Measurements from ENCODE around the gene PCCA.
A peak's percentile ranks its signal among the peaks of the same experiment; 100 is the strongest.
"Not testable (repeated sequence)": the region's sequence is repeated elsewhere in the genome, so short reads cannot be mapped to it uniquely, and the experiment has no call there.

The PCCA gene

DNA sequence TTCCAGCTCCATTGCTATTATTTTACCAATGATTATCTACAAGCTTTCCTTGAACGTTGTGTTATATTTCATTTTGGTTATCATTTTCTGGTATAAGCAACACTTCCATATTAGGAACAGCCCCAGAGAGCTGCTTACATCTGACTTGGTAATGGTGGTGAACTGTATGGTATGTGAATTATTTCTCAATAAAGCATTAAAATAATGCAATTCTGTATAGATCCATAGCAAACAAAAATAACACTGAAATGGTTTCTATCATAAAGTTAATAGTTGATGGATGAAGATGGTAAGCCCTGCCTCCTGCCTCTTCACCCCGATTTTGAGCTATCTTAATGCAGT, 472.2 kb downstream of the PCCA start:
- no peak for DNase-seq

DNA sequence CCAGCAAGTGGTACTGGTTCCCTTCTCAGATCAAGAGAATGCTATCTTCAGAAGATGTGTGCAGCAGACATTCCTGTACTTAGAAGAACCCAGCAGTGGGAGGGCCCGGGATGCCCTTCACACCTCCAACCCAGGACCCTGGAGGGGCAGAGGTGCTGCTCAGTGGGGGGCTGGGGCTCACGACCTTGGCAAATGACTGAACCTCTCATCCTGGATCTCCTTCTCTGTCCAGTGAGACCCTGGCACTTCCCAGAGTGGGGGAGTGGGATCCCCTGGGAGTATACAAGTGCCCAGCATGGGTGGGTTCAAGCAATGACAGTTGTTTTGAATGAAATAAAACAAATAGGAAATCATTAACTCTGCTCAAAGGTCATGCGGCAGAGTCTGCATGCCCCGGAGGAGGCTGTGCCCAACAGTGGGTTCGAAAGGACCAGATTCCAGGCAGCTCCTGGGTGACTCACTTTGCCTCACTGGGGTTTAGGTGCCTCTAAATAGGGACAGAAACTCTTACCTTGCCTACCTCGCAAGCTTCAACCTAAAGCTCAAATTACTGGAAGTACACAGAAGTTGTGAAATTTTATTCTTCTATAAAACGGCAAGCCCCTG, 472.8 kb downstream of the PCCA start:
- no peak for DNase-seq

DNA sequence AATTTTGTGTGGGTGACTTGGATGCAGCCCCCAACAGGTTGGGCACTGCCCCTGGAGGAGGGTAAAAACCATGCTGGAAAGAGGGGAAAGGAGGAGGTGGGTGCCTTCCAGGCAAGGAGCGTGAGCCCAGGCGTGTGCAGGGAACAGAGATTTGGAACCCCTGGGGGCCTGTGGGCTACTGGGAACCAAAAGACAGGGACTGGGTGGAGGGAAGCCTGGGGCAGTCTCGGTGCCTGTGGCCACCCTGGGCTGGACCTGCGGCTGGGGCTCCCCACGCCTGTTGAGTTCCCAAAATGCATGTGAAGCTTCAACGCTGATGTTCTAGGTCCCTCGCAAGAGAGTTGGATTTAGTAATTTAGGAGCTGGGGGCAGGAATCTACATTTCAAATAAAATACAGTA, 474.9 kb downstream of the PCCA start:
- DNase-seq = no peak

DNA sequence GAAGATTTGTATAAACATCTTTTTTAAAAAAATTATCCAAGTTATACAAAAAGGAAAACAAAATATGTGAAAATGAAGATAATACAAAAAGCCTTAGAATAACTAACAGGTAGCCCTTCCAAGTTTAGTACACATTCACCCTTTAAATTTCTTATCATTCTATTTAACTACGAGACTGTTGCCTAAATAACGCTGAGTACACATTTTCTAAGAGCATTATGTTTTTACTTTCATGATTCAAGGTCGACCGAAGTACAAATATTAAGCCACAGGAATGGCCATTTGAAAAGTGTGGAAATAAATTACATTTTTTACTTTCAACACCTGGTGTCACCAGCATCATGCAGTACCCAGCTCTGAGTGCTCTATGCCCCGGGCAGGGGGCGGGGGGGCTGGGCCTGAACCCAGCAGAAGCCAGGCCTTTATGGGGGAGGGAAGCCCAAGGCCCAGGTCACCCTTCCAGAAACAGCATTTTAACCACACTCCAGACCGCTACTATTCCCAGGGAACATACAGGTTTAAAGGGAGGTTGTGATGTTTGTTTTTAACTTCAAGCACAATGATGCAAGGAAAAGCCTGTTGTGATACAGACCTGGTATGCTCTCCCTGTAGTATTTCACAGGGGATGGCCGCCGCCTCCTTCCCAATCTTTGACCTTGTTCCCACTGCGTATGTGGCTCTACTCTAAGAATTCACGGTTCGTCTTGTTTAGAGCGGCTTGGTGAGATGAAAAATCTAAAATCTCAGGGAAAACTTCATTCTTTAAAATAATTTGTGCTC, 475.7 kb downstream of the PCCA start:
- DNase-seq = no peak

DNA sequence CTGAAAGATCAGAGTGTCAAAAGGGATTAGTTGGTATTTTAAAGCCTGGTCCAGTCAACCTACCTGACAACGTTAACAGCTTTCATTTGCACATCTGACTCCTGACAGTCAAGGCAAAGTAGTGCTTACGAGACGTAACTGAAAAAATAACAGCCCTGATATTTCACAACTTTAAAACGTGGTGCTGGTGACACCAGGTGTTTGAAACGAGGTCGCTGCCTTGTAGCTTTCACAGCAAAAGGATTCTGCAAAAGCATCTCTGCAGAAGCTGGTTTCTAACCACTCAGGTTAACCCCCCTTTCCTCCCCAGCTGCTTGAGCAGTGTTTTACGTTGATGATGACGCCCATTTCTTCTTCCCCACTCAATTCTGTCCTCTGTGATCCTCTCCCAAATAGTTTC, 476.4 kb downstream of the PCCA start:
- DNase-seq = no peak

DNA sequence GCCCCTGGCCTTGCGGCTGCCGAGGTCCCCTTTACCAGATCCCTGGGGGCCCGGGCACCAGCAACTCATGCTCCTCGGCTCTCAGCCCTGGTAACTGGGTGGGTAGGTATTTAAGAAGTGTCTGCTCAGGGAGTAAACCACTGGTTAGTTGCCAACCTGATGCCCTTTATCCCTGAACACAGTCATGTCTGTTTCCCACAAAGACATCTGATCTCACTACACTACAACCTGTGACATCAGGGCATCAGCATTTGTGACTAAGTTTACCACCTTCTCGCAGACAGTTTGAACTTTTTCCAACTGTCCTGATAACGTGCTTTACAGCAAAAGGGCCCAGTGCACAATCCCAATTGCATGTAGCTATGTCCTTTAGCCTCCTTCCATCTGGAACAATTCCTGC, 477.6 kb downstream of the PCCA start:
- no peak for DNase-seq

DNA sequence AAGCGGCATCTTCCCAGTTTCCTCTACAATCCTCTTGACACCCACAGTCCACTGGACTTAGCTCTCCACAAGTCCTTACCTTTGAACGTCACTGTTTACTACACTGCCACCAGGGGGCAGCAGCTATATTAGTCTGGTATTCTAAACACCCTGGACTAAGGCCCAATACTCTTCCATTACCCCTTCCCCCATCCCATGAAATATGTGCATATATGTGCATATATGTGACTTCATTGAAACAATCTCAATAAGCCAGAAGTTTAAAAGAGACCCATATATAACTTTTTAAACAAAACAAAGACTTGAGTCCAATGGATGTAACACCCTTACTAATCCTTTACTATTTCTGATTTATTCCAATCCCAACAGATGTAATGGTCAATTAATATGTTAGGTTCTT, 484.2 kb downstream of the PCCA start:
- peak; percentile 13 for DNase-seq

DNA sequence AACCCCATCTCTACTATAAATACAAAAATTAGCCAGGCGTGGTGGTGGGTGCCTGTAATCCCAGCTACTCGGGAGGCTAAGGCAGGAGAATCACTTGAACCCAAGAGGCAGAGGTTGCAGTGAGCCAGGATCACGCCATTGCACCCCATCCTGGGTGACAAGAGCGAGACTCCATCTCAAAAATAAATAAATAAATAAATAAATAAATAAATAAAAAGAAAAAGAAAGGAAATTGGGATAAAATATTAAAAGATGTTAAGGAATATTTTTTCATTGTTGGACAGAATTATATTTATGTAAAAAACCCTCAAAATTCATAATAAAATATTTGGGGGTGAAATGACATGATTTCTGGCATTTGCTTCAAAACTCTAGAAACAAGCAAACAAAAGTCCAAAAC, 488.3 kb downstream of the PCCA start:
- not testable (repeated sequence) for DNase-seq

Data from NCI-H1436 treated with DMSO at 0.1 percent for 48 hours (cell line).